PC-3 (cell line): Measurements from ENCODE around the gene EIF2B5.

Source experiments
- CTCF ChIP-seq: fragments of 300-600 bp; sonication (generic); conservative IDR thresholded peaks from 2 replicates; pipeline ENCODE4 v1.5.1; 2017; ENCODE audit warnings: antibody characterized with exemption, low read depth, mild to moderate bottlenecking, low read length
- EZH2 ChIP-seq: fragments of 300-600 bp; sonication (generic); IDR thresholded peaks from one replicate; pipeline ENCODE4 v1.6.1; 2017; ENCODE audit warnings: antibody characterized with exemption, mild to moderate bottlenecking, low read length; ENCODE audit not compliant: unreplicated experiment
- EZH2phosphoT487 ChIP-seq: fragments of 300-600 bp; sonication (generic); IDR thresholded peaks from 2 replicates; pipeline ENCODE4 v1.6.1; 2018; ENCODE audit warnings: mild to moderate bottlenecking, antibody characterized with exemption, low read length, borderline replicate concordance

- TF ChIP-seq EZH2phosphoT487 (no peak), CTCF (no peak), EZH2 (no peak)
Observed at GRCh38 chr3:184175981-184176376, 40.8 kb downstream of the EIF2B5 start.
